WTC11 (cell line): ENCODE results near the gene RNF11. TPM values are rescaled to one million over a fixed set of nuclear protein-coding genes. Genes with fewer than 3 reads are reported as not detected.

Source experiments
- ATAC-seq: fragments of 200-7000 bp; cut with Tn5 transposase; 2 replicates; pipeline ENCODE4 v1.10.0; 2021; ENCODE audit warnings: mild to moderate bottlenecking, moderate library complexity
- CTCF ChIA-PET: fragments of 300-600 bp; sonication (Branson Sonifier 250); formaldehyde crosslinking; loops from one replicate; lab custom pipeline; 2021; ENCODE audit warnings: antibody characterized with exemption; lab: Charles Lee
- POLR2A ChIA-PET: fragments of 350-600 bp; sonication (Branson Sonifier 250); formaldehyde crosslinking; loops from one replicate; lab custom pipeline; 2021; ENCODE audit warnings: antibody characterized with exemption; lab: Charles Lee
- DNase-seq: peaks from one replicate; pipeline ENCODE4 v3.0.0; 2021; ENCODE audit warnings: low spot score
- H3K27ac Mint-ChIP-seq: 2 replicates; pipeline ENCODE4 v1.8.0; 2021; ENCODE audit warnings: mixed read lengths
- H3K27me3 Mint-ChIP-seq: 2 replicates; pipeline ENCODE4 v1.8.0; 2021; ENCODE audit warnings: low read depth, mild to moderate bottlenecking, moderate library complexity, mixed read lengths
- H3K36me3 Mint-ChIP-seq: 2 replicates; pipeline ENCODE4 v1.8.0; 2021; ENCODE audit warnings: mixed read lengths
- H3K4me1 Mint-ChIP-seq: 2 replicates; pipeline ENCODE4 v1.8.0; 2022; ENCODE audit warnings: mixed read lengths
- H3K4me3 Mint-ChIP-seq: 2 replicates; pipeline ENCODE4 v1.8.0; 2021; ENCODE audit warnings: mild to moderate bottlenecking, moderate library complexity, mixed read lengths
- H3K9me3 Mint-ChIP-seq: 2 replicates; pipeline ENCODE4 v1.8.0; 2021; ENCODE audit warnings: mixed read lengths
- ATF3 ChIP-seq: sonication (generic); formaldehyde crosslinking; conservative IDR thresholded peaks from 2 replicates; pipeline ENCODE4 v1.8.1; 2022; ENCODE audit warnings: mild to moderate bottlenecking, missing genetic modification reagents
- CBFB ChIP-seq: sonication (generic); formaldehyde crosslinking; IDR thresholded peaks from 2 replicates; pipeline ENCODE4 v1.8.1; 2022; ENCODE audit warnings: mild to moderate bottlenecking, low read depth, missing genetic modification reagents
- CTCF ChIP-seq: fragments of 200-600 bp; IDR thresholded peaks from 2 replicates; pipeline ENCODE4 v1.8.0; 2022; ENCODE audit warnings: antibody characterized with exemption
- E2F4 ChIP-seq: sonication (generic); formaldehyde crosslinking; IDR thresholded peaks from 2 replicates; pipeline ENCODE4 v1.8.1; 2022; ENCODE audit warnings: low read depth, mild to moderate bottlenecking, moderate library complexity, missing genetic modification reagents, borderline replicate concordance
- ELF4 ChIP-seq: sonication (generic); formaldehyde crosslinking; IDR thresholded peaks from 2 replicates; pipeline ENCODE4 v1.8.1; 2022; ENCODE audit warnings: low read depth, mild to moderate bottlenecking, moderate library complexity, missing genetic modification reagents
- GTF2I ChIP-seq: fragments of 250-450 bp; sonication (Bioruptor Pico); conservative IDR thresholded peaks from 2 replicates; pipeline ENCODE4 v1.4.0; 2021; ENCODE audit warnings: mild to moderate bottlenecking
- HMGA2 ChIP-seq: fragments of 250-450 bp; sonication (Bioruptor Pico); IDR thresholded peaks from 2 replicates; pipeline ENCODE4 v1.4.0; 2021; ENCODE audit warnings: mild to moderate bottlenecking, moderate library complexity
- HMGXB4 ChIP-seq: sonication (generic); formaldehyde crosslinking; IDR thresholded peaks from 2 replicates; pipeline ENCODE4 v1.8.1; 2023; ENCODE audit warnings: mild to moderate bottlenecking, moderate library complexity, missing genetic modification reagents
- PRDM15 ChIP-seq: sonication (generic); formaldehyde crosslinking; IDR thresholded peaks from 2 replicates; pipeline ENCODE4 v1.8.0; 2022; ENCODE audit warnings: missing genetic modification reagents
- RELA ChIP-seq: sonication (generic); formaldehyde crosslinking; IDR thresholded peaks from 2 replicates; pipeline ENCODE4 v1.8.1; 2022; ENCODE audit warnings: missing genetic modification reagents, mild to moderate bottlenecking, borderline replicate concordance
- TCF7 ChIP-seq: sonication (generic); formaldehyde crosslinking; IDR thresholded peaks from 2 replicates; pipeline ENCODE4 v1.8.0; 2022; ENCODE audit warnings: mild to moderate bottlenecking, low read depth, missing genetic modification reagents, moderate library complexity
- TEAD1 ChIP-seq: sonication (generic); formaldehyde crosslinking; IDR thresholded peaks from 2 replicates; pipeline ENCODE4 v1.8.0; 2022; ENCODE audit warnings: mild to moderate bottlenecking, missing genetic modification reagents
- USF2 ChIP-seq: sonication (generic); formaldehyde crosslinking; IDR thresholded peaks from 2 replicates; pipeline ENCODE4 v1.8.1; 2023; ENCODE audit warnings: mild to moderate bottlenecking, missing genetic modification reagents, moderate library complexity
- ZBTB21 ChIP-seq: sonication (generic); formaldehyde crosslinking; IDR thresholded peaks from 2 replicates; pipeline ENCODE4 v1.8.1; 2023; ENCODE audit warnings: mild to moderate bottlenecking, missing genetic modification reagents, borderline replicate concordance
- ZNF219 ChIP-seq: sonication (generic); formaldehyde crosslinking; IDR thresholded peaks from 2 replicates; pipeline ENCODE4 v1.8.0; 2023; ENCODE audit warnings: missing genetic modification reagents, mild to moderate bottlenecking, borderline replicate concordance
- ZNF232 ChIP-seq: sonication (generic); formaldehyde crosslinking; IDR thresholded peaks from 2 replicates; pipeline ENCODE4 v1.8.0; 2022; ENCODE audit warnings: mild to moderate bottlenecking, missing genetic modification reagents
- ZNF281 ChIP-seq: sonication (generic); formaldehyde crosslinking; IDR thresholded peaks from 2 replicates; pipeline ENCODE4 v1.8.0; 2023; ENCODE audit warnings: mild to moderate bottlenecking, missing genetic modification reagents
- total RNA-seq: library from RNA; stranded (reverse); gene quantifications from 3 replicates; pipeline ENCODE4 v1.2.3, GENCODE V29; 2021

Gene RNF11
- total RNA-seq, 1 experiment from 2014 or later = 46.1 TPM

GRCh38 chr1:51210055-51210454 is 26.0 kb upstream of the RNF11 start:
- CTCF ChIA-PET = interaction anchor here (2.1 kb wide), 1 partner anchor 87 kb away, joined by 7 read pairs; no protein-coding TSS in a partner anchor
- no peak for DNase-seq
- TF ChIP-seq TEAD1 (CRISPR knock-in tag) (no peak), E2F4 (CRISPR knock-in tag) (no peak), ZNF219 (no peak), USF2 (CRISPR knock-in tag) (no peak), GTF2I (CRISPR knock-in tag) (no peak), ELF4 (CRISPR knock-in tag) (no peak), CTCF (no peak), HMGXB4 (CRISPR knock-in tag) (no peak), TCF7 (CRISPR knock-in tag) (no peak), ZNF232 (CRISPR knock-in tag) (no peak), ATF3 (CRISPR knock-in tag) (no peak), ZBTB21 (CRISPR knock-in tag) (no peak), ZNF281 (CRISPR knock-in tag) (no peak), PRDM15 (CRISPR knock-in tag) (no peak), HMGA2 (CRISPR knock-in tag) (no peak), CBFB (CRISPR knock-in tag) (no peak), RELA (CRISPR knock-in tag) (no peak)
- no peak overlapping the region for H3K27ac Mint-ChIP-seq
- POLR2A ChIA-PET = no interaction called here
- no peak for ATAC-seq
- no peak overlapping the region for H3K4me3 Mint-ChIP-seq
- no peaks in the 10 kb centered on the region for H3K36me3 Mint-ChIP-seq
- H3K27me3 Mint-ChIP-seq = no peaks in the 10 kb centered on the region
- H3K4me1 Mint-ChIP-seq = no peaks in the 10 kb centered on the region
- no peaks in the 10 kb centered on the region for H3K9me3 Mint-ChIP-seq
